Pericardium fibroblast (primary cell): Measurements from ENCODE around the gene DDX3Y. TPM values are rescaled to one million over a fixed set of nuclear protein-coding genes. Genes with fewer than 3 reads are reported as not detected.

Experiments
- total RNA-seq: library from RNA; depleted of rRNA; stranded (reverse); fragments of >200 nt; gene quantifications from 2 replicates; pipeline ENCODE4 v1.2.3, GENCODE V29; 2015

The DDX3Y gene
- 21.4 and 49.2 TPM in 2 replicates for total RNA-seq

GRCh38 chrY:12904618-12905516 lies at the start of gene DDX3Y:
Gene DDX3Y (plus strand): TSS chrY:12904868. CDS start chrY:12904937, 69 bp downstream.

Other genes with a start within 250 kb of the DDX3Y start
- 4.9 and 10.1 TPM in 2 replicates for gene USP9Y, start 203.6 kb upstream of the DDX3Y start, total RNA-seq